Measurements from ENCODE around the gene LHFPL6. TPM values are rescaled to one million over a fixed set of nuclear protein-coding genes. Genes with fewer than 3 reads are reported as not detected.

LHFPL6 gene
- total RNA-seq, 1 donor from 2014 or later: 31.4 TPM

- Histone ChIP-seq H3K79me2 (ENCODE audit: insufficient read depth, low read length) (no peaks in the 10 kb centered on the region), H3K36me3 (ENCODE audit: insufficient read depth, low read length) (no peaks in the 10 kb centered on the region), H4K20me1 (ENCODE audit: insufficient read depth, low read length) (peaks cover 6% of the 10 kb centered on the region), H2AFZ (ENCODE audit: low read depth, low read length) (no peak overlapping the region), H3K4me3 (ENCODE audit: insufficient read depth, low read depth, low read length) (no peak overlapping the region), H3K27me3 (ENCODE audit: insufficient read depth, low read length) (no peaks in the 10 kb centered on the region), H3K4me1 (ENCODE audit: insufficient read depth, low read length) (no peaks in the 10 kb centered on the region), H3K9ac (ENCODE audit: low read length) (no peak overlapping the region), H3K27ac (ENCODE audit: low read depth, low read length) (no peak overlapping the region), H3K4me2 (ENCODE audit: low read length) (no peak overlapping the region), H3K9me3 (ENCODE audit: insufficient read depth, low read depth, low read length) (no peaks in the 10 kb centered on the region)
- FAIRE-seq: no peak
- Mint-ChIP-seq H3K27ac (ENCODE audit: unreplicated experiment) (no peak overlapping the region), H3K4me3 (ENCODE audit: unreplicated experiment) (no peak overlapping the region), H3K4me1 (ENCODE audit: low read depth, unreplicated experiment) (peaks cover 10% of the 10 kb centered on the region), H3K9me3 (ENCODE audit: unreplicated experiment) (peaks cover 2% of the 10 kb centered on the region), H3K27me3 (ENCODE audit: low read depth, unreplicated experiment) (no peaks in the 10 kb centered on the region), H3K36me3 (ENCODE audit: low read depth, unreplicated experiment) (peaks cover 1% of the 10 kb centered on the region)
- DNase-seq (ENCODE audit: low read depth): no peak
- TF ChIP-seq, protein P1, sequence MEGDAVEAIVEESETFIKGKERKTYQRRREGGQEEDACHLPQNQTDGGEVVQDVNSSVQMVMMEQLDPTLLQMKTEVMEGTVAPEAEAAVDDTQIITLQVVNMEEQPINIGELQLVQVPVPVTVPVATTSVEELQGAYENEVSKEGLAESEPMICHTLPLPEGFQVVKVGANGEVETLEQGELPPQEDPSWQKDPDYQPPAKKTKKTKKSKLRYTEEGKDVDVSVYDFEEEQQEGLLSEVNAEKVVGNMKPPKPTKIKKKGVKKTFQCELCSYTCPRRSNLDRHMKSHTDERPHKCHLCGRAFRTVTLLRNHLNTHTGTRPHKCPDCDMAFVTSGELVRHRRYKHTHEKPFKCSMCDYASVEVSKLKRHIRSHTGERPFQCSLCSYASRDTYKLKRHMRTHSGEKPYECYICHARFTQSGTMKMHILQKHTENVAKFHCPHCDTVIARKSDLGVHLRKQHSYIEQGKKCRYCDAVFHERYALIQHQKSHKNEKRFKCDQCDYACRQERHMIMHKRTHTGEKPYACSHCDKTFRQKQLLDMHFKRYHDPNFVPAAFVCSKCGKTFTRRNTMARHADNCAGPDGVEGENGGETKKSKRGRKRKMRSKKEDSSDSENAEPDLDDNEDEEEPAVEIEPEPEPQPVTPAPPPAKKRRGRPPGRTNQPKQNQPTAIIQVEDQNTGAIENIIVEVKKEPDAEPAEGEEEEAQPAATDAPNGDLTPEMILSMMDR (IDR thresholded peaks at IDR 0.05; ENCODE audit: insufficient read depth, low read depth, low read length): no peak
- TF ChIP-seq EZH2 (IDR thresholded peaks at IDR 0.05; ENCODE audit: insufficient read depth, low read length): no peak
Observed at GRCh38 chr13:39394796-39395678, 208.0 kb downstream of the LHFPL6 start.

- FAIRE-seq: no peak
- H3K9me3 Mint-ChIP-seq (ENCODE audit: unreplicated experiment): no peaks in the 10 kb centered on the region
Observed at GRCh38 chr13:39391761-39392160, 211.2 kb downstream of the LHFPL6 start.

More at GRCh38 chr13:39391761-39392160, 211.2 kb downstream of the LHFPL6 start:
- H3K36me3 Mint-ChIP-seq (ENCODE audit: low read depth, unreplicated experiment): peaks cover 1% of the 10 kb centered on the region
- no peaks in the 10 kb centered on the region for H3K4me1 ChIP-seq (ENCODE audit: insufficient read depth, low read length)
- H3K4me2 ChIP-seq (ENCODE audit: low read length): no peak overlapping the region
- H3K27ac ChIP-seq (ENCODE audit: low read depth, low read length): no peak overlapping the region
- no peaks in the 10 kb centered on the region for H3K79me2 ChIP-seq (ENCODE audit: insufficient read depth, low read length)
- H4K20me1 ChIP-seq (ENCODE audit: insufficient read depth, low read length): no peaks in the 10 kb centered on the region
- no peak overlapping the region for H2AFZ ChIP-seq (ENCODE audit: low read depth, low read length)
- no peaks in the 10 kb centered on the region for H3K9me3 ChIP-seq (ENCODE audit: insufficient read depth, low read depth, low read length)
- H3K9ac ChIP-seq (ENCODE audit: low read length): no peak overlapping the region
- H3K27ac Mint-ChIP-seq (ENCODE audit: unreplicated experiment): no peak overlapping the region
- H3K27me3 Mint-ChIP-seq (ENCODE audit: low read depth, unreplicated experiment): no peaks in the 10 kb centered on the region
- TF ChIP-seq, protein P1 (IDR thresholded peaks at IDR 0.05; ENCODE audit: insufficient read depth, low read depth, low read length): no peak
- TF ChIP-seq EZH2 (IDR thresholded peaks at IDR 0.05; ENCODE audit: insufficient read depth, low read length): no peak
- H3K27me3 ChIP-seq (ENCODE audit: insufficient read depth, low read length): no peaks in the 10 kb centered on the region
- no peak overlapping the region for H3K4me3 ChIP-seq (ENCODE audit: insufficient read depth, low read depth, low read length)
- H3K36me3 ChIP-seq (ENCODE audit: insufficient read depth, low read length): no peaks in the 10 kb centered on the region
- H3K4me1 Mint-ChIP-seq (ENCODE audit: low read depth, unreplicated experiment): peaks cover 10% of the 10 kb centered on the region
- no peak overlapping the region for H3K4me3 Mint-ChIP-seq (ENCODE audit: unreplicated experiment)
- DNase-seq (ENCODE audit: low read depth): no peak

Data from astrocyte (in vitro differentiated cells and primary cell).